Suprapubic skin (tissue), 4 donors: ENCODE results near the gene ELOF1.

Source experiments
- POLR2A ChIP-seq, 2 donors: fragments of 450-650 bp; IDR thresholded peaks; one replicate each; pipeline ENCODE4 v1.6.1; 2017; ENCODE audit warnings: antibody characterized with exemption in 2 of 2, mild to moderate bottlenecking in 2 of 2, moderate library complexity in 2 of 2
- POLR2AphosphoS5 ChIP-seq, 3 donors: sonication (generic); formaldehyde crosslinking; IDR thresholded peaks; one replicate each; pipeline ENCODE4 v1.6.1; 2017; ENCODE audit warnings: antibody characterized with exemption in 3 of 3
- TF ChIP-seq, protein P1 (sequence below), 2 donors: fragments of 200-600 bp in 1 of 2; fragments of 450-650 bp in 1 of 2; sonication (generic) in 1 of 2; IDR thresholded peaks; one replicate each; pipeline ENCODE4 v1.5.1; 2016 to 2019; ENCODE audit warnings: antibody characterized with exemption in 2 of 2, mild to moderate bottlenecking in 1 of 2, moderate library complexity in 1 of 2

DNA sequence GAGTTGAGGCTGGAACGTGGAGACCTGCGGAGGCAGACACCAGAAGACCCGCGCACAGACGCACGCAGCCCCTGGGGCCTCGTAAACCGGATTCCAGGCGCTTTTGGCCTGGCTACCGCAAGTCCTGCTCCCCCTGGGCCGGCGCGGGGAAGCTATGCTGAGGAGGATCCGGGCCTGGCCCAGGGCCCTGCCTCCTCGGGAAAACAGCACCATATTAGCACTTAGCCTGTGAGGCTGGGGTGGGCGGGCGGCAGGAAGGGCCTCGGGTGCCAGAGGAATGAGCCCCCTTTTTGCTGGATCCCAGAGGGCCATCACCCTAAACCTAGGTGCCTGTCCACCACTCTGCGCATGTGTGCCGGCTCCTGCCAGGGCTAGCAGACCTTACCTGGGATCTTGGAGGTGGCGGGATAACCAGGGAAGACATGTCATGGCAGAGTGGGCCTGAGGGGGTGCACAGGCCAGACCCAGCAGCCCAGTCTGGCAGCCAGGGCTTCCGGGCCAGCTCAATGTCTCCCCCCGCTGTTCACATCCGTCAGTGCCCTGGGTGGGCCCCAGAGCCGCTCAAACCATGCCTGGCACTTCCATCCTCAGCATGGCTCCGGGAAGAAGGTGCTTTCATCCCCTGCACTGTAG, 7.3 kb downstream of the ELOF1 start:
- TF ChIP-seq, protein P1, sequence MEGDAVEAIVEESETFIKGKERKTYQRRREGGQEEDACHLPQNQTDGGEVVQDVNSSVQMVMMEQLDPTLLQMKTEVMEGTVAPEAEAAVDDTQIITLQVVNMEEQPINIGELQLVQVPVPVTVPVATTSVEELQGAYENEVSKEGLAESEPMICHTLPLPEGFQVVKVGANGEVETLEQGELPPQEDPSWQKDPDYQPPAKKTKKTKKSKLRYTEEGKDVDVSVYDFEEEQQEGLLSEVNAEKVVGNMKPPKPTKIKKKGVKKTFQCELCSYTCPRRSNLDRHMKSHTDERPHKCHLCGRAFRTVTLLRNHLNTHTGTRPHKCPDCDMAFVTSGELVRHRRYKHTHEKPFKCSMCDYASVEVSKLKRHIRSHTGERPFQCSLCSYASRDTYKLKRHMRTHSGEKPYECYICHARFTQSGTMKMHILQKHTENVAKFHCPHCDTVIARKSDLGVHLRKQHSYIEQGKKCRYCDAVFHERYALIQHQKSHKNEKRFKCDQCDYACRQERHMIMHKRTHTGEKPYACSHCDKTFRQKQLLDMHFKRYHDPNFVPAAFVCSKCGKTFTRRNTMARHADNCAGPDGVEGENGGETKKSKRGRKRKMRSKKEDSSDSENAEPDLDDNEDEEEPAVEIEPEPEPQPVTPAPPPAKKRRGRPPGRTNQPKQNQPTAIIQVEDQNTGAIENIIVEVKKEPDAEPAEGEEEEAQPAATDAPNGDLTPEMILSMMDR (IDR thresholded peaks at IDR 0.05) = no peak
- TF ChIP-seq POLR2A (IDR thresholded peaks at IDR 0.05) (no peak), POLR2AphosphoS5 (IDR thresholded peaks at IDR 0.05) (no peak)
